ENCODE results near the gene CDH13.

- TF ChIP-seq EZH2 (IDR thresholded peaks at IDR 0.05) (no peak), POLR2AphosphoS5 (IDR thresholded peaks at IDR 0.05; ENCODE audit: borderline replicate concordance, low read depth, low read length) (no peak), FOXP2 (optimal IDR thresholded peaks at IDR 0.05; ENCODE audit: control extremely low read depth, extremely low read length, insufficient read depth) (no peak)
Measured at GRCh38 chr16:83682116-83682867, 1055.5 kb downstream of the CDH13 start.

Data from SK-N-MC (cell line).